C4-2B (cell line): ENCODE data around the gene TMEM161B.

Experiments
- H3K27ac ChIP-seq: fragments of 450-650 bp; 2 replicates; pipeline ENCODE4 v1.5.1; 2017
- ZFX ChIP-seq: fragments of 450-650 bp; IDR thresholded peaks from 2 replicates; pipeline ENCODE4 v1.6.1; 2017
- TF ChIP-seq, protein P1 (sequence below): fragments of 450-650 bp; conservative IDR thresholded peaks from 2 replicates; pipeline ENCODE4 v1.5.1; 2017; ENCODE audit warnings: mild to moderate bottlenecking

Gene TMEM161B

GRCh38 chr5:88268385-88269184 lies at the start of gene TMEM161B:
TMEM161B (minus strand) TSS chr5:88268845; CDS start chr5:88268723, 122 bp downstream.
- peak within 1 kb of the TSS; percentile 80 for H3K27ac ChIP-seq
- no peak for TF ChIP-seq ZFX
- TF ChIP-seq, protein P1, sequence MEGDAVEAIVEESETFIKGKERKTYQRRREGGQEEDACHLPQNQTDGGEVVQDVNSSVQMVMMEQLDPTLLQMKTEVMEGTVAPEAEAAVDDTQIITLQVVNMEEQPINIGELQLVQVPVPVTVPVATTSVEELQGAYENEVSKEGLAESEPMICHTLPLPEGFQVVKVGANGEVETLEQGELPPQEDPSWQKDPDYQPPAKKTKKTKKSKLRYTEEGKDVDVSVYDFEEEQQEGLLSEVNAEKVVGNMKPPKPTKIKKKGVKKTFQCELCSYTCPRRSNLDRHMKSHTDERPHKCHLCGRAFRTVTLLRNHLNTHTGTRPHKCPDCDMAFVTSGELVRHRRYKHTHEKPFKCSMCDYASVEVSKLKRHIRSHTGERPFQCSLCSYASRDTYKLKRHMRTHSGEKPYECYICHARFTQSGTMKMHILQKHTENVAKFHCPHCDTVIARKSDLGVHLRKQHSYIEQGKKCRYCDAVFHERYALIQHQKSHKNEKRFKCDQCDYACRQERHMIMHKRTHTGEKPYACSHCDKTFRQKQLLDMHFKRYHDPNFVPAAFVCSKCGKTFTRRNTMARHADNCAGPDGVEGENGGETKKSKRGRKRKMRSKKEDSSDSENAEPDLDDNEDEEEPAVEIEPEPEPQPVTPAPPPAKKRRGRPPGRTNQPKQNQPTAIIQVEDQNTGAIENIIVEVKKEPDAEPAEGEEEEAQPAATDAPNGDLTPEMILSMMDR, result no peak

DNA sequence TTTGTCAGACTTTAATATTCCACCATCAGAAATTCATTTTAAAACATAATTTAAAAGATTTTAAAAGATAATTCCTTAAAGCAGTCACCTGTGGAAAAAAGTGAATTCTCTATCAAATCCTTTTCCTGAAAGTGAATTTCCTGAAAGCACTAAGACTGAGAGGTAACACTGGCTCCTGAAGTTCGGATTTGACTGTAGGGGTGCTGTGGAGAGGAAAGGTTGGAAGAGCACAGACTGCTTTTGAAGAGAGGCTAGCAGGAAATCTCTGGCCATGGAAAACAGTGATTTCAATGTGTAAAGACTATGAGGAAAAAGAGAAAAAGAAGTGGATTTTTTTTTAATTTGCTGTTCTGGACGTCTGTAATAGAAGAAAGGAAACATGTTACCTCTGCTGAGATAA lies 35.7 kb upstream of the TMEM161B start:
- no peak overlapping the region for H3K27ac ChIP-seq
- TF ChIP-seq, protein P1, result no peak
- no peak for TF ChIP-seq ZFX

DNA sequence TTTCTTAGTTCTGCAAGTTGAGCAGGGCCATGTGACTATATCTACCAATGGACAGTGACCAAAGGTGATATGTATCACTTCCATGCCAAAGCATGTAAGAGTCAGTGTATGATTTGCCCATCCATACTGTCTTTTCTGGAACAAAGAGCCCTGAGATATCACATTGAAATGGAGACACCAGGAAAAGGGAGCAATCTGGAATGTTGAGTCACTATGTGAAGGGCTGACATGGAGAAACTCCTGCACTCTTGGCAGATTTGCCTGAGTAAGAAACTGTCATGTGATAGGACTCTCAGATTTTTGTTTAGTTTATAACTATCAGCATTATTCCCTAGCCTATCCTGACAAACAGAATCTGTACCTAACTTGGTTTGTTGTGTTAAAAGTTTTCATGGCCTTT lies 29.8 kb upstream of the TMEM161B start:
- H3K27ac ChIP-seq, result no peak overlapping the region
- TF ChIP-seq, protein P1, result no peak

- no peak overlapping the region for H3K27ac ChIP-seq
- no peak for TF ChIP-seq ZFX
- TF ChIP-seq, protein P1, result no peak
Observed at GRCh38 chr5:88290801-88291200, 22.2 kb upstream of the TMEM161B start.

GRCh38 chr5:88288528-88289197 lies 20.0 kb upstream of the TMEM161B start:
- H3K27ac ChIP-seq, result no peak overlapping the region
- TF ChIP-seq, protein P1, result no peak
- no peak for TF ChIP-seq ZFX

DNA sequence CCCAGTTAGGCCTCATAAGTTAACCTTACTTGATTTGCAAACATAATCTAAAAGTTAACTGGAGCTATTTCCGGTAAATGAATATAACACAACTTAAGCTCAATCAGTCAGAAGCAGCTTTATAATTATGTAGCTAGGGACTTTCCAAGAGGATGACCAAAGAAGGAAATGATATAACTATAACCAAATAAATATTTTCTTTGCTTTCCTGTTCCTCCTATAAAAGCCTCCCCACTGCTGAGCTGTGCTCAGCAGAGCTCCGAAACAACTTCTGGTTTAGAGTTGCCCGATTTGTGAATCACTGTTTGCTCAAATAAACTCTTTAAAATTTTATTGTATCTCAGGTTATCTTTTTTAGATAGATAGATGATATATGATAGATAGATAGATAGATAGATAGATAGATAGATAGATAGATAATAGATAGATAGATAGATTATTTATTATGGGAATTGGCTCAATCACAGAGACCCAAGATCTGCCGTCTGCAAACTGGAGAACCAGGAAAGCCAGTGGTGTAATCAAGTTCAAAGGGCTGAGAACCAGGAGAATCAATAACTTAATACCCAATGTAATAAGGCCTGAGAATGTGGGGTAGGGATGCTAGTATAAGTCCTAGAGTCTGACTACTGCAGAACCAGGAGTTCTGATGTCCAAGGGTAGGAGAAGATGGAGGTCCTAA lies 19.3 kb upstream of the TMEM161B start:
- TF ChIP-seq, protein P1, result no peak
- no peak for TF ChIP-seq ZFX
- H3K27ac ChIP-seq, result no peak overlapping the region

DNA sequence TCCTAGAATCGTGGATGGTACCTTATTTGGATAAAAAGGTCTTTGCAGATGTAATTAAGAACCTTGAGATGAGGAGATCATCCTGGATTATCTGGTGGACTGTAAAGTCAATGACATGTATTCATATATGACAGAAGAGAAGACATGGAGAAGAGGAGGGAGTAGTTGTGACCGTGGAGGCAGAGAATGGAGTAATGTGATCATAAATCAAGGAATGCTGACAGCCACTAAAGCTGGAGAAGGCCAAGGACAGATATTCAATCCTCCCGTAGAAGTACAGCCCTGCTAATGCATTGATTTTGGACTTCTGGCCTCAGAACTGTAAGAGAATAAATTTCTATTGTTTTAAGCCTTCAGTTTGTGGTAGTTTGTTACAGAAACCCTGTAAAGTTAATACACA lies 18.7 kb upstream of the TMEM161B start:
- TF ChIP-seq, protein P1, result no peak
- TF ChIP-seq ZFX, result no peak
- H3K27ac ChIP-seq, result no peak overlapping the region
